HEK293T (cell line): ENCODE results near the gene NABP2.

Experiments used
- BHLHE40 ChIP-seq: fragments of 450-650 bp; IDR thresholded peaks from 2 replicates; pipeline ENCODE4 v1.6.1; 2016; ENCODE audit warnings: mild to moderate bottlenecking, moderate library complexity, borderline replicate concordance
- CTBP1 ChIP-seq: fragments of 450-650 bp; IDR thresholded peaks from 2 replicates; pipeline ENCODE4 v1.6.1; 2016; ENCODE audit warnings: borderline replicate concordance
- ELF4 ChIP-seq: fragments of 450-650 bp; IDR thresholded peaks from 2 replicates; pipeline ENCODE4 v1.6.1; 2017; ENCODE audit warnings: antibody characterized with exemption
- FOXK2 ChIP-seq: fragments of 450-650 bp; IDR thresholded peaks from 2 replicates; pipeline ENCODE4 v1.6.1; 2016; ENCODE audit warnings: mild to moderate bottlenecking
- FOXM1 ChIP-seq: fragments of 450-650 bp; IDR thresholded peaks from 2 replicates; pipeline ENCODE4 v1.6.1; 2017; ENCODE audit warnings: mild to moderate bottlenecking, borderline replicate concordance
- LEF1 ChIP-seq: fragments of 450-650 bp; IDR thresholded peaks from 2 replicates; pipeline ENCODE4 v1.6.1; 2017; ENCODE audit warnings: mild to moderate bottlenecking, borderline replicate concordance
- NFRKB ChIP-seq: fragments of 450-650 bp; IDR thresholded peaks from 2 replicates; pipeline ENCODE4 v1.6.1; 2016; ENCODE audit warnings: mild to moderate bottlenecking, moderate library complexity
- PKNOX1 ChIP-seq: fragments of 450-650 bp; IDR thresholded peaks from 2 replicates; pipeline ENCODE4 v1.6.1; 2016
- SP1 ChIP-seq: fragments of 450-650 bp; IDR thresholded peaks from 2 replicates; pipeline ENCODE4 v1.6.1; 2017
- SUZ12 ChIP-seq: fragments of 450-650 bp; IDR thresholded peaks from 2 replicates; pipeline ENCODE4 v1.6.1; 2016; ENCODE audit warnings: mild to moderate bottlenecking
- TARDBP ChIP-seq: fragments of 450-650 bp; IDR thresholded peaks from 2 replicates; pipeline ENCODE4 v1.6.1; 2016
- ZNF384 ChIP-seq: fragments of 450-650 bp; IDR thresholded peaks from 2 replicates; pipeline ENCODE4 v1.6.1; 2016

- no peak for TF ChIP-seq TARDBP
- no peak for TF ChIP-seq NFRKB
- TF ChIP-seq FOXM1, result no peak
- TF ChIP-seq PKNOX1, result no peak
- no peak for TF ChIP-seq ELF4
- no peak for TF ChIP-seq SUZ12
- no peak for TF ChIP-seq FOXK2
- TF ChIP-seq SP1, result no peak
- TF ChIP-seq ZNF384, result no peak
- no peak for TF ChIP-seq CTBP1
- no peak for TF ChIP-seq BHLHE40
- no peak for TF ChIP-seq LEF1
Observed at GRCh38 chr12:56237552-56237951, 13.4 kb downstream of the NABP2 start.
